ELR (cell line): Measurements from ENCODE around the gene ZIK1.

Experiments
- DNase-seq: peaks from one replicate; pipeline ENCODE4 v3.0.0-alpha.2; 2015; ENCODE audit warnings: low read depth

Gene ZIK1

GRCh38 chr19:57611113-57611512 lies 27.2 kb downstream of the ZIK1 start:
- DNase-seq: no peak

GRCh38 chr19:57613941-57614743 lies 30.2 kb downstream of the ZIK1 start, which contains the start of gene ZNF134:
Gene ZNF134, plus strand, starts transcription at chr19:57614242. Its CDS starts 5,227 bp downstream, at chr19:57619469.
- DNase-seq: peak; percentile 95

GRCh38 chr19:57615346-57615745 lies 31.4 kb downstream of the ZIK1 start:
- peak; percentile 21 for DNase-seq

GRCh38 chr19:57620673-57621348 lies 36.9 kb downstream of the ZIK1 start:
- no peak for DNase-seq

GRCh38 chr19:57623091-57623490 lies 39.1 kb downstream of the ZIK1 start:
- DNase-seq: no peak

GRCh38 chr19:57632987-57633831 lies 49.3 kb downstream of the ZIK1 start, which contains the start of gene ZNF211:
Gene ZNF211, plus strand, starts transcription at chr19:57633168. Its CDS starts 179 bp downstream, at chr19:57633347.
- DNase-seq: peak; percentile 98

GRCh38 chr19:57633832-57634131 lies 49.8 kb downstream of the ZIK1 start:
- DNase-seq: no peak

GRCh38 chr19:57637379-57637778 lies 53.4 kb downstream of the ZIK1 start:
- no peak for DNase-seq

- DNase-seq: no peak
Measured at GRCh38 chr19:57641715-57642234, 57.8 kb downstream of the ZIK1 start.

- DNase-seq: no peak
Measured at GRCh38 chr19:57642396-57643046, 58.6 kb downstream of the ZIK1 start.
